HG03280 (cell line): ENCODE data around the gene CD4.
"Not testable (repeated sequence)": the region's sequence is repeated elsewhere in the genome, so short reads cannot be mapped to it uniquely, and the experiment has no call there.

Experiments
- ATAC-seq: cut with Tn5 transposase; IDR thresholded peaks from one replicate; pipeline ENCODE4 v1.9.1; 2021; ENCODE audit warnings: mild to moderate bottlenecking, moderate library complexity; ENCODE audit not compliant: unreplicated experiment

Gene CD4

GRCh38 chr12:6865307-6865706 is 76.0 kb downstream of the CD4 start:
- ATAC-seq = not testable (repeated sequence)

DNA sequence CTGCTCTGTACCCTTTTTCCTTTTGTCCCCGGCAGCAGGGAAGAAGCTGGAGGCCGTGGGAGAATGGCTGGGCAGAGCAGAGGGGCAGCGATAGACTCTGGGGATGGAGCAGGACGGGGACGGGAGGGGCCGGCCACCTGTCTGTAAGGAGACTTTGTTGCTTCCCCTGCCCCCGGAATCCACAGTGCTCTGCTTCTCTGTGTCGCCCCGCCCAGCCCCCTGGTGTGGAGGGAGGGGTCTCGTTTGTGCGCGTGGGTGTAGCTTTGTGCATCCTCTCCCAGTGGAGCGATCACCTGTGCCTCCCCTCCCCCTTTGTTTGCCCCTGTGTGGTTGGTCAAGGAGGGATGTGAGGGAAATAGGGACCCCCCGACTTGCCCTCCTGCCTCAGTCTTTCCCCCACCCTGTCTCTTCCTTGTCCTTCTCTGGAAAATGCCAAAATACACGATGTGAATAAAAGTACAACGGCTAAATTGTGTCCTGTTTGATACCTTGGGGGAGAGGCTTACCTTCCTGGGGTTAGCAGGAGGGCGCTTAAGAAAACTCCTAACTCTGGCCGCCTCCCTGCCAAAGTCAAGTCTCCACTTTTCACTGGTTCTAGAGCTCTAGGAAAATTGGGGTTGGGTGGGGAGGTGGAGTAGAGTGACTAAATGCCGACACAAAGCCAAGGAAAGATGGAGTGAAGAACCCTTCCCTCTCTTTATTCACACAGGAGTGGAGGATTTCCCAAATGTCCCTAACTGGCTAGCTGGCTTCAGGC is 77.0 kb downstream of the CD4 start:
- ATAC-seq = no peak

GRCh38 chr12:6866920-6867412 is 77.6 kb downstream of the CD4 start:
- peak; percentile 7 for ATAC-seq

DNA sequence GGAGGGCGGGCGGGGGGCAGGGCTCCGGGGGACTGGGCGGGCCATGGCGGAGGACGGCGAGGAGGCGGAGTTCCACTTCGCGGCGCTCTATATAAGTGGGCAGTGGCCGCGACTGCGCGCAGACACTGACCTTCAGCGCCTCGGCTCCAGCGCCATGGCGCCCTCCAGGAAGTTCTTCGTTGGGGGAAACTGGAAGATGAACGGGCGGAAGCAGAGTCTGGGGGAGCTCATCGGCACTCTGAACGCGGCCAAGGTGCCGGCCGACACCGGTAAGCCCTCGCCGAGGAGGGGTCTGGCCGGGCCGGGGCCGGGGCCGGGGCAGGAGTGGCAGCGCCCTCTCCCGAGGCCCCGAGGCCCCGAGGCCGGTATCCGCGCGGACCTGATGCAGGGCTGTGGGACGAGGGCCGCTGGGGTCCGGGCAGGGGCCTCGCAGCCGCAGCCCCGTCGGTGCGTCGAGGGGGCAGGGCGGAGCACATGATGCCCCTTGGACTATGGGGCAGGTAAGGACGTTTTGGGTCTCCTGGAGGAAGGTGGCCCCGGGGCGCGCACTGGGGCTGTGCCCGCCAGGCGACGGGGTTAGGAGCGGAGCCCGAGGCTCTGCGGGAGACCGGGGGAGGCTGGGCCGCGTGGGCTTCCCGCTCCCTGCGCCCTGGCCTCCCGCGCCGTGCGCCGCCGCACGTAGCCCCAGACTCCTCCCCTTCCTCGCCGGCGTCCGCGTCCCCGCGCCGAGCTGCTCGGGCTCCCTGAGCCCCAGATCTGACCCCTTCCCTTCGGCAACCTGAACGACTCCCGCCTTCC is 78.3 kb downstream of the CD4 start, which contains the start of gene TPI1:
Gene TPI1 (plus strand): TSS at position 119 of the 798 bp plus-strand sequence. CDS start 36 bp downstream, at position 155.
- ATAC-seq = peak; percentile 52

- ATAC-seq = no peak
These were observed 79.1 kb downstream of the CD4 start for GRCh38 chr12:6868211-6869048.

DNA sequence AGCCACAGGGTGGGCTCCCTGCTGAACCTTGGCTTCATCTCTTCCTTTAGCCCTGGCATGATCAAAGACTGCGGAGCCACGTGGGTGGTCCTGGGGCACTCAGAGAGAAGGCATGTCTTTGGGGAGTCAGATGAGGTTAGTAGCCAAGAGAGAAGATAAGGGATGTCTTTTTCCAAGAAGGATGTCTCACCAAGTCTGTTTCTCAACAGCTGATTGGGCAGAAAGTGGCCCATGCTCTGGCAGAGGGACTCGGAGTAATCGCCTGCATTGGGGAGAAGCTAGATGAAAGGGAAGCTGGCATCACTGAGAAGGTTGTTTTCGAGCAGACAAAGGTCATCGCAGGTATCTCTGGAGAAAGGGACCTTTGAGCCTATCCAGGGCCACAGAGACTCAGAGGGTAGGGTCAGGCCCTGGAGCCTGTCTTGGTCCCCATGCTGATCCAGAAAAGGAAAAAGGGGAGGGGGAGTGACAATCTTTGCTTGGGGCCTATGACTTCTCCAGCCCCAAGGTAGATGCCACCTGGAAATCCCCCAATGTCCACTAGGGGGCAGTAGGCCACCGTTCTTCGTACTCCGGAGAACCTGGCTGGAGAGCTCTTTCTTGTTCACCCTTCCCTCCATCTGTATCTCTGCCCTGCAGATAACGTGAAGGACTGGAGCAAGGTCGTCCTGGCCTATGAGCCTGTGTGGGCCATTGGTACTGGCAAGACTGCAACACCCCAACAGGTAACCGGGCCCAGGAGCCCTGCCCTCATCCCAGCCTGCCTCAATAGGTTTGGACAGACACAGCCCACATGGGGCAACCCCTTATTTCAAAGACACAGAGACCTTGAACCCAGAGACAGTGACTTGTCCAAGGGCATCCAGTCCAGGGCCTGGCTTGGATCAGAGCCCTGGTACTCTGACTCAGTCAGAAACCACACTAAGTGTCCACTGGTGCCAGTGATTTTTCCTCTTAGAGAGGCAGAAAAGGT is 80.0 kb downstream of the CD4 start:
- no peak for ATAC-seq

GRCh38 chr12:6870304-6870703 is 81.0 kb downstream of the CD4 start:
- not testable (repeated sequence) for ATAC-seq
